ENCODE measurements around the gene SLC46A3. TPM values are rescaled to one million over a fixed set of nuclear protein-coding genes. Genes with fewer than 3 reads are reported as not detected.

SLC46A3 gene
- polyA plus RNA-seq, 1 donor from 2014 or later = 7.4 TPM

GRCh38 chr13:28704282-28704681 lies 14.5 kb downstream of the SLC46A3 start:
- no peaks in the 10 kb centered on the region for H3K79me2 ChIP-seq (replicated peaks; ENCODE audit: insufficient read depth, low read length)
- H3K9ac ChIP-seq (ENCODE audit: low read length) = no peak overlapping the region
- no peak overlapping the region for H2AFZ ChIP-seq (ENCODE audit: low read depth, low read length)
- H3F3A ChIP-seq (ENCODE audit: insufficient read depth, low read length, poor library complexity, severe bottlenecking) = no peaks in the 10 kb centered on the region
- H3K9me2 ChIP-seq (ENCODE audit: insufficient read depth, low read length) = no peaks in the 10 kb centered on the region
- no peaks in the 10 kb centered on the region for H3K36me3 ChIP-seq (ENCODE audit: insufficient read depth, low read length)
- H3K9me3 ChIP-seq (ENCODE audit: low read length) = no peaks in the 10 kb centered on the region
- no peaks in the 10 kb centered on the region for H3K27me3 ChIP-seq (ENCODE audit: insufficient read depth, low read depth, low read length)
- no peak overlapping the region for H3K4me3 ChIP-seq (ENCODE audit: low read length)
- H3K4me2 ChIP-seq (ENCODE audit: low read length) = no peak overlapping the region
- no peak overlapping the region for H3K27ac ChIP-seq (ENCODE audit: low read length)
- no peaks in the 10 kb centered on the region for H4K20me1 ChIP-seq (ENCODE audit: insufficient read depth)
- TF ChIP-seq CTCF (IDR thresholded peaks at IDR 0.05; ENCODE audit: poor library complexity, severe bottlenecking) = no peak
- no peak for TF ChIP-seq EZH2 (IDR thresholded peaks at IDR 0.05; ENCODE audit: borderline replicate concordance, insufficient read depth, low read length, poor library complexity, severe bottlenecking)
- TF ChIP-seq POLR2AphosphoS5 (IDR thresholded peaks at IDR 0.05) = no peak
- no peak for TF ChIP-seq SMC3 (conservative IDR thresholded peaks at IDR 0.05; ENCODE audit: poor library complexity)
- no peak for TF ChIP-seq RAD21 (conservative IDR thresholded peaks at IDR 0.05)
- no peak for TF ChIP-seq EP300 (conservative IDR thresholded peaks at IDR 0.05; ENCODE audit: poor library complexity, severe bottlenecking)
- no peak for TF ChIP-seq REST (IDR thresholded peaks at IDR 0.05; ENCODE audit: borderline replicate concordance)
- no peak for TF ChIP-seq MXI1 (conservative IDR thresholded peaks at IDR 0.05; ENCODE audit: poor library complexity, severe bottlenecking)
- TF ChIP-seq TAF1 (IDR thresholded peaks at IDR 0.05; ENCODE audit: low read depth) = no peak

- H3K27ac ChIP-seq (ENCODE audit: low read length) = no peak overlapping the region
- no peaks in the 10 kb centered on the region for H3K79me2 ChIP-seq (replicated peaks; ENCODE audit: insufficient read depth, low read length)
- no peaks in the 10 kb centered on the region for H3K9me3 ChIP-seq (ENCODE audit: low read length)
- H3K4me2 ChIP-seq (ENCODE audit: low read length) = no peak overlapping the region
- TF ChIP-seq POLR2AphosphoS5 (IDR thresholded peaks at IDR 0.05) = no peak
- no peak for TF ChIP-seq MXI1 (conservative IDR thresholded peaks at IDR 0.05; ENCODE audit: poor library complexity, severe bottlenecking)
- TF ChIP-seq REST (IDR thresholded peaks at IDR 0.05; ENCODE audit: borderline replicate concordance) = no peak
- no peak for TF ChIP-seq CTCF (IDR thresholded peaks at IDR 0.05; ENCODE audit: poor library complexity, severe bottlenecking)
- no peak for TF ChIP-seq EZH2 (IDR thresholded peaks at IDR 0.05; ENCODE audit: borderline replicate concordance, insufficient read depth, low read length, poor library complexity, severe bottlenecking)
- no peak for TF ChIP-seq SMC3 (conservative IDR thresholded peaks at IDR 0.05; ENCODE audit: poor library complexity)
- no peak for TF ChIP-seq EP300 (conservative IDR thresholded peaks at IDR 0.05; ENCODE audit: poor library complexity, severe bottlenecking)
- no peak for TF ChIP-seq TAF1 (IDR thresholded peaks at IDR 0.05; ENCODE audit: low read depth)
- TF ChIP-seq RAD21 (conservative IDR thresholded peaks at IDR 0.05) = no peak
- no peaks in the 10 kb centered on the region for H3K36me3 ChIP-seq (ENCODE audit: insufficient read depth, low read length)
- H4K20me1 ChIP-seq (ENCODE audit: insufficient read depth) = no peaks in the 10 kb centered on the region
- no peaks in the 10 kb centered on the region for H3K9me2 ChIP-seq (ENCODE audit: insufficient read depth, low read length)
- no peaks in the 10 kb centered on the region for H3K27me3 ChIP-seq (ENCODE audit: insufficient read depth, low read depth, low read length)
- H2AFZ ChIP-seq (ENCODE audit: low read depth, low read length) = no peak overlapping the region
- H3F3A ChIP-seq (ENCODE audit: insufficient read depth, low read length, poor library complexity, severe bottlenecking) = no peaks in the 10 kb centered on the region
- H3K9ac ChIP-seq (ENCODE audit: low read length) = no peak overlapping the region
- no peak overlapping the region for H3K4me3 ChIP-seq (ENCODE audit: low read length)
These were observed 19.5 kb downstream of the SLC46A3 start for GRCh38 chr13:28699246-28699645.
